ENCODE data around the gene OTUB2.

DNA sequence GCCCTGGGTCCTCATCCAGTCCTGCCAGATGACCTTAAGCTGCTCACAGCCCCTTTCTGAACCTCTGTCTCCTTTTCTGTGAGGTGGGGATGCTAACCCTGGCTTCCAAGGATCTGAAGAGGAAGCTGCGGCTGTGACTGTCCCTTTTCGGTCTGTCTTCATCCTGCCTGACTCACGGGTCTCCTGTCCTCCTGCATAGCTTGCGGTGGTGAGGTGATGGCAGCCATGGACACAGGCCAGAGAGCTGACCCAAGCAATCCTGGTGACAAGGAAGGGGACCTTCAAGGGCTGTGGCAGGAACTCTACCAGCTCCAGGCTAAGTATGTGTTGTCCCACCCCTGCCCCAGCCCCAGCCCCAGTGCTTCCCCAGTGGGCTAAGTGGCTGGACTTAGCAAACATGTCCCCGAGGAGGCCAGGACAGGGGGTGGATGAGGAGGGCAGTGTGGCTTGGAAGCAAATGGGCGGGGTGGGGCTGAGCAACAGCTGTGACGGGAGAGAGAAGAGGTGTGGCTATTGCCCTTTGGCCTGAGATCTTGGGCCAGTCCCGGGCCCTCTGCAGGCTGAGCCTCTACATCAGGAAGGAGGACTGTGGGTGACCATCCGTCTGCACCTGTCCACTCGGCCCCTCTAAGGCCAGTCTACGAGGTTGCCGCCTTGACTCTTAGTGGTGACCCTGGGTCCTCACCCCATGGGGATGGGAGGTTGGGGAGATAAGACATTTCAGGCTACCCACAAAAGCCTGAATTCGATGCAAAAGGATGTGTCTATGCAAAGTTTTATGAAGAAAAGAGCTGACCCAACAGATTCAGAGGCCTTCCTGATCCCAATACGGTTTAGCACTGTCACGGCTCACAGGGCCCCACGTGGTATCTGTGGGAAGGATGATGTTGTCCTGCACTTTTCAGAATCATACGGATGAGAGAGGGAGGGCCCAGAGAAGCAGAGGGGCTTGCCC, 27.9 kb upstream of the OTUB2 start:
- TF ChIP-seq, protein P1, sequence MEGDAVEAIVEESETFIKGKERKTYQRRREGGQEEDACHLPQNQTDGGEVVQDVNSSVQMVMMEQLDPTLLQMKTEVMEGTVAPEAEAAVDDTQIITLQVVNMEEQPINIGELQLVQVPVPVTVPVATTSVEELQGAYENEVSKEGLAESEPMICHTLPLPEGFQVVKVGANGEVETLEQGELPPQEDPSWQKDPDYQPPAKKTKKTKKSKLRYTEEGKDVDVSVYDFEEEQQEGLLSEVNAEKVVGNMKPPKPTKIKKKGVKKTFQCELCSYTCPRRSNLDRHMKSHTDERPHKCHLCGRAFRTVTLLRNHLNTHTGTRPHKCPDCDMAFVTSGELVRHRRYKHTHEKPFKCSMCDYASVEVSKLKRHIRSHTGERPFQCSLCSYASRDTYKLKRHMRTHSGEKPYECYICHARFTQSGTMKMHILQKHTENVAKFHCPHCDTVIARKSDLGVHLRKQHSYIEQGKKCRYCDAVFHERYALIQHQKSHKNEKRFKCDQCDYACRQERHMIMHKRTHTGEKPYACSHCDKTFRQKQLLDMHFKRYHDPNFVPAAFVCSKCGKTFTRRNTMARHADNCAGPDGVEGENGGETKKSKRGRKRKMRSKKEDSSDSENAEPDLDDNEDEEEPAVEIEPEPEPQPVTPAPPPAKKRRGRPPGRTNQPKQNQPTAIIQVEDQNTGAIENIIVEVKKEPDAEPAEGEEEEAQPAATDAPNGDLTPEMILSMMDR (IDR thresholded peaks at IDR 0.05 in 4 of 5, conservative IDR thresholded peaks at IDR 0.05 in 1 of 5): no peak
- TF ChIP-seq POLR2A (IDR thresholded peaks at IDR 0.05): peak in 1 of 2 donors; percentile 30
